Measurements from ENCODE around the gene GALNT18.

GALNT18 gene

DNA sequence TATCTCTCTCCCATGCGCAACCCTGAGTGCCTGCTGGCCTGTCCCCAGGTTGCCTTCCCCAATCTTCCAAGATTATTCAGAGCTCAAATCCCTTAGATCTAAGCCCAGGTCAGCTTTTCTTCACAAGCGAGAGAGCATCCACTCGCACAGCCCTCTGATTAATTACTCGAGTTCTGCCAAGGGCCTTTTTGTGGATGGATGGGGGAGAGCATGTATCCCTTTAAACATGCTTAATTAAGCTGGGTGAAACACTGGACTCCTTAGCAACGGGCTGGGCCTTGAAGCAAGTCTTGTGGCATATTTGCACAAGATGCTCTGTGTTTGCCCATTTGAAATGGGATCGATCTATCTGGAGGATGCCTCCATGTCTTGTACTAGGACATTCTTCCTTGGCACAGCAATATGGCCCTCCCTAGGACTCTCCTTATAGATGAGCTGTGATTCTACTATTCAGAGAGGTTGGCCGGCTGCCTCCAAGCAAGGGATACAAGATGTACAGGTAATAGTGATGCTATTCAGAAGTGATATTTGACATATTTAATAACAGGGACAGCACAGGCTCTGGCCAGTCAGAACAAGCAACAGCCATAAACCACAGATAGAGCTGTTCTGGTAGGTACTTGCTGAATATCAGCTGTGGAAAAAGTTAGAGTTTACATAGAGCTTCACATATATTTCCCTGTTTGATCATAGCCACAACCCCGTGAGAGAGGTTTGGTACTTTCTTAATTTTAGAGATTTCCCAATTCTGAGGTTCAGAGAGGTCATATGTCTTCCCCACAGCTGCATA is 394.3 kb downstream of the GALNT18 start:
- no peak for DNase-seq
